ENCODE results near the gene SLC2A6.

DNA sequence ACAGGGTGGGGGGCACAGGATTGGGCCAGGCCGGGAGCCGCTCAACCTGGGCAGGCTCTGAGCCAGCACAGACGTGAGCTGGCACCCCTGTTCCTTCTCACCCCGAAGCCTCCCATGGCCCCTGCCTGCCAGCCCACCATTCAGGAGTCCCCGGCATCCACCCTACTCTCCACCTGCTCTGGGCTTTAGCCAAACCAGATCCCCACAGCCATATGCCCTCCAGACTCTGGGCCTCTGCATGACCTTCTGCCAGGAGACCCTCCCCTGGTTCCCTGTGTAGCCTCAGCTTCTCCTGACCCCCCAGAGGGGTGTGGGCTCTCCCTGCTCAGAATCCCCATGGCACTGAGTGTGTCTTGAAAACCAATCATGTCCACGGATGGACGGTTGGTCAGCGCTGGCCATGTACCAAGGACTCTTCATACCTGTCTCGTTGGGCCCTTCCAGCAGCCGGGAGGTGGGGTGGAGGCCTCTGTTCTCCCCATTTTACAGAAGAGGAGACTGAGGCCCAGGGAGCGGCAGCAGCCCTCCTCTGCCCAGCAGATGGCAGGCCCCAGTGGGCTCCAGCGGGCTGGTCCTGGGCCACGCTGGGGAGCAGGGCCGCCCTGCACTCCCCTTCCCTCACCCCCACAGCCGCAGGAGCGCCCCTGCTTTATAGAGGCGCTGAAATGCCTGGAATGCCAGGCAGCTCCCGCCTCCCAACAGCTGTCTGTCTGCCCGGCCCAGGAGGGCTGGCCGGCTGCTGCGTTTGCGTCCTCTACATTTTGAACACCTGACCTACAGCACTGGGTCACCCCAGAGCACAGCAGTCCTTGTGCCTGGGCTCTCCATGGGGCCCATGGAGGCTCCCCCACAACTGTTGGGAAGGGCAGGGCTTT is 49.3 kb upstream of the SLC2A6 start:
- TF ChIP-seq EZH2 (IDR thresholded peaks at IDR 0.05; ENCODE audit: low read length, unreplicated experiment) (no peak), EZH2phosphoT487 (IDR thresholded peaks at IDR 0.05; ENCODE audit: borderline replicate concordance, low read length) (no peak)
- TF ChIP-seq, protein P1, sequence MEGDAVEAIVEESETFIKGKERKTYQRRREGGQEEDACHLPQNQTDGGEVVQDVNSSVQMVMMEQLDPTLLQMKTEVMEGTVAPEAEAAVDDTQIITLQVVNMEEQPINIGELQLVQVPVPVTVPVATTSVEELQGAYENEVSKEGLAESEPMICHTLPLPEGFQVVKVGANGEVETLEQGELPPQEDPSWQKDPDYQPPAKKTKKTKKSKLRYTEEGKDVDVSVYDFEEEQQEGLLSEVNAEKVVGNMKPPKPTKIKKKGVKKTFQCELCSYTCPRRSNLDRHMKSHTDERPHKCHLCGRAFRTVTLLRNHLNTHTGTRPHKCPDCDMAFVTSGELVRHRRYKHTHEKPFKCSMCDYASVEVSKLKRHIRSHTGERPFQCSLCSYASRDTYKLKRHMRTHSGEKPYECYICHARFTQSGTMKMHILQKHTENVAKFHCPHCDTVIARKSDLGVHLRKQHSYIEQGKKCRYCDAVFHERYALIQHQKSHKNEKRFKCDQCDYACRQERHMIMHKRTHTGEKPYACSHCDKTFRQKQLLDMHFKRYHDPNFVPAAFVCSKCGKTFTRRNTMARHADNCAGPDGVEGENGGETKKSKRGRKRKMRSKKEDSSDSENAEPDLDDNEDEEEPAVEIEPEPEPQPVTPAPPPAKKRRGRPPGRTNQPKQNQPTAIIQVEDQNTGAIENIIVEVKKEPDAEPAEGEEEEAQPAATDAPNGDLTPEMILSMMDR (conservative IDR thresholded peaks at IDR 0.05; ENCODE audit: low read depth, low read length): no peak

Measured in PC-3 (cell line).